Limb (tissue), 2 donors: ENCODE results near the gene NPC2.

ENCODE experiments used
- DNase-seq, 2 donors: peaks; one replicate each; pipeline ENCODE4 v3.0.0-alpha.2; 2016; ENCODE audit errors: extremely low spot score in 2 of 2

The NPC2 gene

DNA sequence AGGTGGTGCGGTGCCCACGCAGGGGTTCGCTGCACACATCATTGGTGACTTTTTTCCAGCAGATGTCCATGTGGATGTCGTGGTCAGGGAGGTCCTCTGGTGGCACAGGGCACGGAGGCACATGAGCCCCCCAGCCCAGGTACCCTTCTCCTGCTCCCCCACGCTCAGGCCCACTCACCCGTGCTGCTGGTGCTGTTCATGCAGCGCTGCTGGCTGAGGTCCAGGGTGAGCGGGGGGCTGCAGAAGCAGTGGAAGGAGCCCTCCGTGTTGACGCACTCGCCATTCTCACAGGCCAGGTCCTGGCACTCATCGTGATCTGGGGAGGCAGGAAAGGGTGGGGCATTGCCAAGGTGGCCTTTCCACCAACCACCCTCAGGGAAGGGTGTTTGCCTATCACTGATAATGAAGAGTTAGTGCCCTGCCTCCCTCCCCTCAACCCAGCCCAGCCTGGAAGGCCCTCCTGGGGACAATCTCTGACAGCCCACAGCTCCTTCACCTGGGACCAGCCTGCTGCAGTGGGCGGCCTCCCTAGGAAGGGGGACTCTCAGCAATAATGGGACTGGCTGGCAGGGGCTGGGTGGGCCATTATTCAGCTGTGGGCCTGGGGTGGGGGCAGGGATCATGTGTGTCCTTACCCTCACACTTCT, 10.3 kb upstream of the NPC2 start:
- no peak for DNase-seq

DNA sequence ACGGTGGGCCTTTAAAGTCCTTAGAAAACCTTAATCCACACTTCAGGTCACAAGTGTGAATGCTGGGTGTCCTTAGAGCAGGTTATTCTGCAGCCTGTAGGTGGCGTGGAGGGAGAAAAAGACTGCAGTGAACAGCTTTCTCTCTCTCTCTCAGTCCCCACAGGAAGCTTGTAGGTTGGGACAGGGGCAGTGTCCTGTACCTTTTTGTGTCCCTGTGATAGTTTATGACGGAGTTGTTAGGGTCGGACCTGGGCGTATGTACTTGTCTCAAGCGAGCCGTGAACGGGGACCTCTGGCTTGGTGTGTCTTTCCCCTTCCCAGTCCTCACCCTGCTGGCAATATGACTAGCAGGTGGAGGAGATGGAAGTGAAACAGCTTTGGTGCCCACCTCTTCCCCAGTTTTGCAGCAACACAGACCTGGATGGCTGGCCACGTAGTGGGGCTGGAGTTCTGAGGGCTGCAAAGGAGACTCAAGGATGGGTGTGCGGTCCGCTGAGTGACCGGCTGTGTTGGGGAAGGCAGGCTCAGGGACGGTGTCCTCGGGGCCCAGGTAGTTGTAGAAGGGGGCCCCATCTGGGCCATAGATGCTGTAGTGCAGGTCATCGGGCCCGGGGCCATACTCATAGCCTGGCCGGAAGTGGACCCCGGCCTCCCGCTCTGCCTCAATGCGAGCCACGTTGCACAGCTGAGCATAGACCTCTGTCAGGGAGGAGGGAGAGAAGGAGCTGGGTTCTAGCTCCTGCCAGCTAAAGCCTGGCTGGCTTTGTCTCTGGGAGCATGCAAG, 9.3 kb upstream of the NPC2 start:
- DNase-seq: peak in 1 of 2 donors; percentile 25

DNA sequence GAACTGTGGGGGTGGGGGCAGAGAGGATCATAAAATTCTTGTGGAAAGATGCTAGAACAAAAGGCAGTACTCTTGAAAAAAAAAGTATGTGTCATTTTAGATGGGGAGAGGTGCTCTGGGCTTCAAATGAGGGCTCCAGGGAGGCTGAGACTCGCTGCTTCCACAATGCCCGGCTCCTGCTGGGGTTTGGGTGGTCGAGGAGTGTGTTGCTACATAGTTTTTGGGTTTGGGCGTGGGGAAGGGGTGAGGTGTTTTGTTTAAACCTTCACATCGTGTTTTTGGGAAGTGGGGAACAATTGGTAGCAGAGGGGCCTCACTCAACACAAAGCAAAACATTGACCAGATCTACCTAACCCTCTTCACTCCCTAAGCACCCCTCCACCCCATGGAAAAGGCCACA, 8.6 kb upstream of the NPC2 start:
- DNase-seq: no peak

DNA sequence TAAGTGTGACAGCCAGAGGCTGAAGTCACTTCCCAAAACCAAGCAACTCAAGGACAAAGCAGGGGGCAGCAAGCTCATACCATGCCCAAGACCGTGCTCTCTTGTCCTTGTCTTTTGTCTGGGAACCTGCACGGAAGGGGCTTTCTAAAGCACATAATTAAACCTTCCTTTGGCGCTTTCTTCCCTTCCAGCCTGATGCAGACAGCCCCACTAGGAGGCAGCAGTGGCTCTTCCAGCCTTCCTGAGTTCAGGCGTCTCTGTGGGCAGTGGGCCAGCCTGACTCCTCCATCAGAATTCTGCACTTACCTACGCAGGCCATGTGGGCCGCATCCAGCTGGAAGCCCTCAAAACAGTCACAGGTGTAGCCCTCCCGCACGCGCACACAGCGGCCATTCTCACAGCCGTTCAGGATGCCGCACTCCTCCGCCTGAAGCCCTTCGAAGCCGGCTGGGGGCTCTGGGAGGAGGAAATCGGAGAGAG, 8.1 kb upstream of the NPC2 start:
- peak; percentile 79 to 87 for DNase-seq

DNA sequence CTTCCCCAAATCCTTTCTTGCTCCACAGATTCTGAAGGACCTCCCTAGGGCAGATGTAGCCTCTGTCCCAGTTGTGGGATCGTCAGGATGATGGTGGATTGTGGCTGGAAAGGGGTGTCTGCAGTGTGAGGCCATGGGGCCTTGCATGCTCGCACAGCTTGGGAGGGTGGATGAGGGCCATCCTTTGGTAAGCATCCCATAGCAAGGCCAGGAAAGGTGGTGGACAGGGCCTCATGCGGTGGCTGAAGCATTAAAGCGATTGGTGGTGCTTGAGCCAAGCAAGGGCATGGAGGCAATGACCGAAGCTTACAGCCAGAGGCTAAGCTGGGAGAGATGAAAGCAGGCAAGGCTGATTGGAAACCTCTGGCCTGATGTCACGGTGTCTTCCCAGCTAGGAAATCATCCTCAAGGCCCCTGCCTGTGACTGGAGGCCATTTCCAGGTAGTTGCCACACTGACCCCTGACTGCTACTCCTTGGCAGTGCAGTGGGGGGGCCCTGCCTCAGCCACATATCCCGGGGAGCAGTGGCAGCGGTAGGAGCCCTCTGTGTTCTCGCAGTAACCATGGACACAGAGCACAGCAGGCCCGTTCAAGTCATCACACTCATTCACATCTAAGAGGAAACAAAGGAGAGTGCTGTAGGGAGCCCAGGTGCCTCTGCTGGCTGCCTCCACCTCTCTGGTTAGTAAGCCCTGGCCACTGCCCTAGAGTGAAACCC, 7.5 kb upstream of the NPC2 start:
- DNase-seq: no peak

DNA sequence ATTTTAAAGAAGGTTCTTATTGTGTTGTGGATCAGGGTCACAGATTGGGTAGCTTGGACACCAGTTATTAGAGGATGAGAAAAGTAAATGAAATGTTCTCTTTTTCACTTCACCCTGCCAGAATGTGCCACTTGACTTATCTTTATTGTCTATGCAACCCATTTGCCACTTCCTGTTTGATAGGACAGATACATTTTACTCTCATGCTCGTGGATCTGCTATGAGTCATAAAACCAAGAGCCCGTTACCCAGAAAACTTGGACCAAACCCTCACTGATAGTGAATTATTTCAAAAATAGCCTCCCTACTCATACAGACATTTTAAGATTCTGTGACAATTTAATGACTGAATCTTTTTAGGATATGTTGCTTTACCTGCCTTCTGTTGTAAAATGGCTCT, 2.3 kb upstream of the NPC2 start:
- DNase-seq: no peak

DNA sequence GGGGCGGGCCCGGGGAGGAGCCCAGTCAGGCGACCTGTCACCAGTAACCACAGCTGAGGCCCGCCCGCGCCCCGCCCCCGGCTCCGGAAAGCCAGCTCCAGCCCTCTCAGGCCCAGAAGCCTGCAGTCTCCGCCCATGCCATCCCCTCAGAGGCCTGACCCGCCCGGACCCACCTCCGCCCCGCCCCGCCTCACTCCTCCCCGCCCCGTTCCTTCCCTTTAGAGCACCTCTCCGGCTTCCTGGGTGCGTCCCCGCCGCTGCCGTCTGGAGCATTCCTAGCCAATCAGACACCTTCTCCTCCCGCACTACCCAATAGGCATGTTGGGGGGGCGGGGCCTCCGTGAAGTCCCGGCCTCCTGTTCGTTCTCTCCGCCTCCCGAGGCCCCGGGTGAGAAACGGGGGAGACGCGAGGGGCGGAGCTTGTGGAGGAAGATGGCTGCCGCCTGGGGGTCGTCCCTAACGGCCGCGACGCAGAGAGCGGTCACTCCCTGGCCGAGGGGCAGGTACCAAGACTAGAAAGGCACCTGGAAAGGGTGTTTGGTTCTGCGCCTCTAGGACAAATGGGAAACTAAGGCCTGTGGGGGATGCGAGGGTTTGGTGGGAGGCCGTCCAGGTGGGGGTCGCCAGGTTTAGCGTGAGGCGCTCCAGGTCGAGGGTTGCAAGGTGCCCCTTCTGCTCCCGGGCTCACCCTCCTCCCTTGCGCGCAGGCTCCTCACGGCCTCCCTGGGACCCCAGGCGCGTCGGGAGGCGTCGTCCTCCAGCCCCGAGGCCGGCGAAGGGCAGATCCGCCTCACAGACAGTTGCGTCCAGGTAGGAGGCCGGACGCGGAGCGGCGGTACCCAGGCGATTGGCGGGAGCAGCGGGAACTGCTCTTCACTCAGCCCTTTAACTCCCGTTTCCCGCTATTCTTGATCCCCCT, 497 bp upstream of the NPC2 start, which contains the start of gene ISCA2:
ISCA2 (plus strand) TSS at position 423 of the 919 bp plus-strand sequence; CDS start at position 433, 10 bp downstream.
- peak; percentile 99 for DNase-seq

DNA sequence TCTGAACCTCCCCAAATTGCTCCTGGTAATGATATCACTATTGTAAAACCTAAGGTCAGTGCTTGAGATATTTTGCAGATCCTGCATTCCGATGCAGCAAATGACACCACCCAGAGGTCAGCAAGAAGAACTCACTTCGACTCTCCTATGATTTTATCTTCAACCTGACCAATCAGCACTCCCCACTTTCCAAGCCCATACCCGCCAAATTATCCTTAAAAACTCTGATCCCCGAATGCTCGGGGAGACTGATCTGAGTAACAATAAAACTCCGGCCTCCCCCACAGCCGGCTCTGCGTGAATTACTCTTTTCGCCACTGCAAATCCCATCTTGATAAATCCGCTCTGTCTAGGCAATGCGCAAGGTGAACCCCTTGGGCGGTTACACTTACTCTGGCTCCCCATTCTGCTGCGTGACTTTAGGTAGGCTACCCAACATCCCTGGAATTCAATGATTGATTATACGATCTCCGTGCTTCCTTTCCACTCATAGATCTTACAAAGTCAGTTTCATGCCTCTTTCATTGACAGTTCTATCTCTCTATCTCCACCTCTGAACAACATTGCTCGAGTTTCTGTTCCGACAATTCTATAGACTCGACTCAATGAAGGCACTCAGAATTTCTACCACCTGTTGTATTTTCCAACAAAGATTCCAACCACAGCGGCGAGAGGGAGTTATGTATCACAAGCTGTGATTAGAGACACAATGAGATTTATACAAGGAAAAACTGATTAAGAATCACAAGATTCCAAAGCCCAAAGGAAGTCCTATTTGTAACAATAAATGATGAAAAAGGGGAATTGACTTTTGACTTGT, 939 bp downstream of the NPC2 start:
- DNase-seq: peak in 1 of 2 donors; percentile 22

DNA sequence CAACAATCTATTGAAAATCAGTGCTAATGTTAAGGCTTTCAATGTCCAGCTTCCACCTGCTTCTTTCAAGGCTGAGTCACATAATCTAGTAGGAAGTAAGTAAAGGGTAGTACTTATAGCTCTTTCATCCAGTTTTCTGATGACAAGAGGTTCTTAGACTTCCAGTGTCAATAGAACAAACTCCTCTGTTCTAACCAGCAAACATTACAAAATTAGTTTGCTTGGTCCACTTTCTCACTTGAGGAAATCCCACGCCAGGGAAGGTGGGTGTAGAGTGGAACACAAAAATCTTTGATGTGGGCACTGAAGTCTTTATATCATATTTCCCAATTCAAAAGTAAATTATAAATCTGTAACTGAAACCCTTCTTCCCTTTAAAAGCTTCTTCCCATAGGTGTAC, 2.6 kb downstream of the NPC2 start:
- no peak for DNase-seq

DNA sequence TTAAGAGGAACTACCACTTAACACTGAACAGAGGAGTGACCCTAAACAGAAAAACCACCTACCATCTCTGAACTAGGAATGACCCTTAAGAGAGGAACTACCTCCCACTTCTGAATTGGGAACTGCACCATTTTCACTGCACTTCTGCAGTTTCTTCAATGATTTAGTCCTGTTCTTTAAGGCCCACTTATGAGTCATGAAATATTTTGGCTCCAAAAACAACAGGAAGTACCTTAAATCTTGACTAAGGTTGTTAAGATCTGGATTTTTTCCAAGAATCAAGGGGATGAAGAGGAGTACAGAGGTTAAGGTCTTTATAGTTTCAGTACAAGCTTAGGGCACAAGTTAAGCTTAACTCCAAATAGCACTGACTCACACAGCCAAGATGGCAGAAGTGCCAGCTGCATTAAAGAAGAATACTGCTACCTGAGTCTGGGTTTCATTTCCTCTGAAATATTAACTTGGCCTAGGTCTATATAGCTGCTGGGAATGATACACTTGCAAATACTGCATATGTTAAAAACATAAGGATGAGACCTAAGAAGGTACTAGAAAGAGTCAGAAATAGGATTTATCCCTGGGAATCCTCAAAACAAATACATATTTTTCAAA, 4.2 kb downstream of the NPC2 start:
- DNase-seq: no peak

DNA sequence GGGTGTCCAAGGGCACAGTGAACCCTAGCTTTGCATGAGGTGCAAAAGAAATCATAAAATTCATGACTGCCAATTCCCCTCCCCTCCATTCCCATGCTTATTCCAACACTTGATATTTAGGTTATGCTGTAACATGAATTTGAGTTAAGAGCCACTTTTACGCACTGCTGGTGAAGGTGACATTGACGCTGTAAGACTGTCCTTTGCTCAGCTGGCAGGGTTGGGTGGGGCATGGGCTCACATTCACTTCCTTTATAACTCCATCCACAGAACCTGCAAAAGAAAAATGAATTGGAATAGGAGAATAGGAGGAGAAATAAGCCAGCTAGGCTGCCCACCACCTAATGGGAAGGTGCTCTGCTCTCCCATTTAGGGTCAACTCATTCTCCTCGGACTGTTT, 6.9 kb downstream of the NPC2 start:
- DNase-seq: no peak

DNA sequence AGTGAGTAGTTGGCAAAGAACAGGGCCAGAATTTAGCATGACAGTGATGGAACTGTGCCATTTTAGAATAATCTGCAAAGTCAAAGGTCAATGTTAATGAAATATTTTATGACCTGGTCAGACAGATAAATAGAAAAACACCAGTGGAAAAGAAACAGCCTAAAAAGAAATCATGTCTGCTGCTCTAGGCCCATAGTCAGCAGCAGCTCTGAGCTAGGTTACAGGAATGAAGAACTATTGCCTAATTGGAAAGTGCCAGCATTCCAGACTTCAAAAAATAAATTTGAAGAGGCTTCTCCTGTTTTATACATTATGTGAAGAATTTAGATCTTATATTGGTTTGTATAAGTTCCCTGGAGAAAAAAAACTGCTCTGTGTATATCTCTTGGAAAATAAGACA, 9.8 kb downstream of the NPC2 start:
- DNase-seq: no peak

DNA sequence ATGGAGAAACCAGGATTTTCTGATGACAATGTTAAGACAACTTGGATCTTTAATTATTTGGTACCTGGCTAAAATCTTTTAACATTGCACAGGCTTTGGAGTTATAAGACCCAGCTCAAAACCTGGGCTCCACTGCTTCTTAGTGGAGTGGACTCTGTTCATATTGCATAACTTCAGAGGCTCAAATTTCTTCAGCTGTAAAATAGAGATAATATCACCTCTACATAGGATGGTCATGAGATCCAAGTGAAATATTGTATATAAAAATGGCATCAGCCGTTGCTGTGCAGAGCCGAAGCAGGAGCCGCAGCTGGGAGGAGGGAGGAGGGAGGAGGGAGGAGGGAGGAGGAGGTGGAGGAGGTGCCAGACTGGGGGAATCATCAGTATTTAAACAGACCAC, 10.5 kb downstream of the NPC2 start:
- DNase-seq: no peak

DNA sequence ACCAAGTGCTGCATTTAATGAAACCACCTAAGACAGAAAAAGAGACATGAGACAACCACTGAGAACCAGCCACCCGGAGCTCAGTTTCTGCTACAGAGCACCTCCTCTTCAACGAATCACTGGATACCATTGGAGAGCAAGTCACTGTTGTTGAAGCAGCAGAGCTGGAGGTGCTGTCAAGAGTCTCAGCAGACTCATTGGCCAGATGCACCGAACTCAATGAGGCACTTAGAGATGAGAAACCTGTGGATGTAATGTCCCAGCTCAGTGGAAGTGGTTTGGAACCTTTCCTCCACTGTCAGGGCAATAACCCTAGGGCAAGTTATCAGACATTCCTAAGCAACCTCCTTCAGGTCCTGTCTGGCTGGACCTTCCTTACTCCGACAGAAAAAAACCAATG, 13.1 kb downstream of the NPC2 start:
- no peak for DNase-seq

DNA sequence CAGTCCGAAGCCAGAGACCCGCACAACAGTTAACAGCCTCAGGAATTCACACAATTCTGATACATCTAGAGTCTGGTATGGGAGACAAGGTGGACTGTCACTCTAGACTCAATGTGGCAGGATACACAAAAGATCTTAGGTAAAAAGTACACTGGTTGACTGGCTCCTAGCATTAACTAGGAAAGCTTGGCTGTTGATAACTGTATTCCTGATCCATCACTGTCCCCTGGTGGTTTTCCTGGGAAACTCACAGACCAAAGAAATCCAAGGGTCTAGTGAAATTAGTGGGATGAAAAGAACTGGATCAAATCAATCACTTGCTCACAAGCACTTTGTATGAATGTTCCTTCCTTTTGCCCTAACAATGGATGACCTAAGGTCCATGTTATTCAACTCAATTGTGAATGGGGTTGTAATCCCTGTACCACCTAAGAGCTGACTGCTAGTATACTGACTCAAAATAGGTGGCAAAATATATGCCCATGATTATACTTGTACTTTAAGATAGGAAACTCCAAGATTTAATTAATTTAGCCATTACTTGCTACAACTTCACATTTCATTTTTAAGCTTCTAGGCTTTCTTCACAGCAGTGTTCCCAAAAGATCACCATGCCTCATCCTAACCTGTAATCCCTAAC, 14.0 kb downstream of the NPC2 start:
- peak in 1 of 2 donors; percentile 18 for DNase-seq

DNA sequence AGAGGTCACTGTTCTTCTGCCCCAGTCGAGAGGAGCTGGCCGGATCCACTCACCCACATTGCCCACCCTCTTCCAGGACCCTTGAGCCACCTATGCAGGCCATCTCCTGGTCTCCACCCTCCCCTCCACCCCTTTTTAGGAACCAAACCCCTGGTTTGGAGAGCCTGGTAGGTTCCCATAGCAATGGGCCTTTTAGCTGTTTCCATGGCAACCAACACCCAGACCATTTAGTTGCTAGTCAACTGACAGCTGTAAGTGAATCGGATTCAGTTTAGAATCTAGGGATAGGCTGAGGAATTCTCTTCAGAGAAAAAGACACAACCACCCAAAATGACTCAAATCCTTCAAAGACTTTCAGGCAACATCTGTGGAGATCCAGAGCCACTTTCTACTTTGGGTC, 16.5 kb downstream of the NPC2 start:
- DNase-seq: no peak

DNA sequence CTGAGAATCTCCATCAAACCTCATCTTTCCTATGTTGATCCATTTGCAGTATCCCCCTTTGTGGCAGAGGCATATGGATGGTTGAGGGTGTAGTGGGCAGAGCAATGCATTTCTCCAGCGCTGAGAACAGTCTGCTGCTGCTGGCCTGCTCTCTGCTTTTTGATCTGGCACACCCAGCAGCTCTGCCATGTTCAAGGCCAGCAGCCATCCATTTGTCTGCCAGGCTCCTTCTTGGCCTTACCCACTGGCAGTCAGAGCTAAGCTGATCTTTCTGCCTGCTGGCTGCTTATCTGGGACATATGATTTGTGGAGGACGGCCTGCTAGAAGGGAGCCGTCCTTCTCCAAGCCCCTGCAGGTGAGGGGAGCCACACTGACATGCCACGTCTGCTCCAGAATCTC, 17.0 kb downstream of the NPC2 start:
- no peak for DNase-seq

DNA sequence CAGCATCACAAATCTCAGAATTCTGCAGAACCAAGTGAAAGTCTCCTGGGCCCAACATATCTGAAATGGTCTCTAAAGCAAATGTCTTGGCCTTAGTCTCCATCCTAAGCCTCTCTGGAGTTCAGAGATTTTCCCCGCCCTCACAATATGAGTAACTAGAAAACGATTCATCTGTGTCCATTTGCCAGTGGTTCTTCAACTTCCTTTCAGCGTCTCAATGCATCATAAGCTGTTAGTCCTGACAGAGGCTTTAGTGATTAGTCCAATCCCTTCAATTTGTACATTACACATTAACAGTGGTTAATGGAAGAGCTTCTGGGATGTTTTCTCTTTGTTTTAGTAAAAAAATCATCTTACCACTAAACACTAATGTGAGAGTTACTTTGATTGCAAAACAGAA, 17.4 kb downstream of the NPC2 start:
- no peak for DNase-seq

DNA sequence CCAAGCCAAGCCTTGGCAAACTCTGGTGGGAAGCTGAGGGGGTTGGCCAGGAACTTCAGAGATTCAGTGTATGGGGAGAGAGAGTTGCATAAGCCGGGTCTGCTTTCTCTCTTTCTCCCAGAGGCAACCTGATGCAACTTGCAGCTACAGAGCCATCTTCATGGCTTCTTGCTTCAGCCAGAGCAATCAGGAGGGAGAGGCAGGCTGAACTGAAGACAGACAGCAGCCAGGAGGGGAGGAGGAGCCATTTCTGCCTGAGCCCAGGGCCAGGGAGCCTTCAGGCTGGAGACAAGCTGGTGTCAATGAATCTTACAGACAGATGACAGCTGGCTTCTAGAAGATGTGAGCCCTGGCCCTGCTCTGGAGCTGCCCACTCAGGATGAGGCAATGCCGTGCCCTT, 18.7 kb downstream of the NPC2 start:
- no peak for DNase-seq
